Peyer's patch (tissue), 4 donors: Measurements from ENCODE around the gene MBD3L4.
"Not testable (repeated sequence)": the region's sequence is repeated elsewhere in the genome, so short reads cannot be mapped to it uniquely, and the experiment has no call there.

Source experiments
- CTCF ChIP-seq, 6 experiments: fragments of 450-650 bp in 4 of 6; fragments of 200-600 bp in 2 of 6; sonication (generic) in 1 of 6; IDR thresholded peaks; one replicate each; pipeline ENCODE4 v1.5.1; 2017 to 2019; ENCODE audit warnings: antibody characterized with exemption in 6 of 6, mild to moderate bottlenecking in 3 of 6, moderate library complexity in 1 of 6
- POLR2A ChIP-seq, 2 donors: fragments of 450-650 bp; IDR thresholded peaks; one replicate each; pipeline ENCODE4 v1.5.1; 2017; ENCODE audit warnings: antibody characterized with exemption in 2 of 2, mild to moderate bottlenecking in 2 of 2, moderate library complexity in 2 of 2

DNA sequence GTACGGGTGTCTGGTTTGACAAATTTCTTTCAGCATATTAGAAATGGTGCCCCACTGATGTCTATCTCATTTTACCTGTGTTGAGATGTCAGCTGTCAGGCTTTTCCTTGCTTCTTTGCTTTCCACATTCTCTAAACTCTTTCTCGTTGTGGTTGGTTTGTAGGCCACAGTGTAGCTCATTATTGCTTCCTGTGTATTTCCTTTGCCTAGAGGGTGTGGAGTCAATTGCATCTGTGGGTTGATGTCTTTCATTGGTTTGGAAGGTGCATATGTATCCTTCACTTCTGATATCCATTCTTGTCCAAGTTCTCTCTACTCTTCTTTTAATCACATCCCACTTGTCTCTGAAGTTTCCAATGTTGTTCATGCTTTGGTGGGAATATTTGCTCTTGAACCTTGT, 1.6 kb upstream of the MBD3L4 start:
- TF ChIP-seq POLR2A, CTCF (IDR thresholded peaks at IDR 0.05): not testable (repeated sequence)
